ENCODE measurements around the gene ACAD11.
"Not testable (repeated sequence)": the region's sequence is repeated elsewhere in the genome, so short reads cannot be mapped to it uniquely, and the experiment has no call there.

Gene ACAD11

DNA sequence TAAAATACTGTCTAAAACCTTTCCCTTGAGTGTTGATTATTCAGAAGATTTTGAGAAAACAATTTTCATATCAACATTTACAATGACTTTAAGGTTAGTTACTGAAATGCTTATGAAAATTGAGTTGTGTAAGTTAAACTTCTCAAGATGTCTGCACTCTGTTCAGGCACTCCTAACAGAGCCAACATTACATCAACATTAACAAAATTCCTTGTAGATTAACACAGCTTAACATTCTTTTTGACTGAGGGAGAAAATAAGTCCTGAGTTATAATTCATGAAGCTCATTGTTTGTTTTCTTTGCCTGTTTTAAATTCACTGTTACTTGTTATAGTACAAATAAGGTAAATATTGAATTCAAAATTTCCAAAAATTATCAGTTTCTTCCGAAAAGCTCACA lies 53.5 kb downstream of the ACAD11 start:
- no peak overlapping the region for H3K4me3 ChIP-seq (replicated peaks; ENCODE audit: low read depth, low read length)
- no peak for TF ChIP-seq CTCF (IDR thresholded peaks at IDR 0.05; ENCODE audit: low read length, missing control alignments)
- peak; percentile 55 for DNase-seq (ENCODE audit: low read depth)

GRCh38 chr3:132605374-132605792 lies 54.2 kb downstream of the ACAD11 start:
- DNase-seq (ENCODE audit: low read depth), result peak; percentile 33

DNA sequence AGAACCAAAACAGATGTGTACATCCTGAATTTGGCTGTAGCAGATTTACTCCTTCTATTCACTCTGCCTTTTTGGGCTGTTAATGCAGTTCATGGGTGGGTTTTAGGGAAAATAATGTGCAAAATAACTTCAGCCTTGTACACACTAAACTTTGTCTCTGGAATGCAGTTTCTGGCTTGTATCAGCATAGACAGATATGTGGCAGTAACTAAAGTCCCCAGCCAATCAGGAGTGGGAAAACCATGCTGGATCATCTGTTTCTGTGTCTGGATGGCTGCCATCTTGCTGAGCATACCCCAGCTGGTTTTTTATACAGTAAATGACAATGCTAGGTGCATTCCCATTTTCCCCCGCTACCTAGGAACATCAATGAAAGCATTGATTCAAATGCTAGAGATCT lies 59.0 kb downstream of the ACAD11 start:
- DNase-seq (ENCODE audit: low read depth); H3K4me3 ChIP-seq (replicated peaks; ENCODE audit: low read depth, low read length): not testable (repeated sequence)

More at GRCh38 chr3:132605374-132605792, 54.2 kb downstream of the ACAD11 start:
- no peak for TF ChIP-seq CTCF (IDR thresholded peaks at IDR 0.05; ENCODE audit: low read length, missing control alignments)
- no peak overlapping the region for H3K4me3 ChIP-seq (replicated peaks; ENCODE audit: low read depth, low read length)

GRCh38 chr3:132598181-132598580 lies 61.4 kb downstream of the ACAD11 start:
- no peak for TF ChIP-seq CTCF (IDR thresholded peaks at IDR 0.05; ENCODE audit: low read length, missing control alignments)
- H3K4me3 ChIP-seq (replicated peaks; ENCODE audit: low read depth, low read length), result no peak overlapping the region
- DNase-seq (ENCODE audit: low read depth), result no peak

DNA sequence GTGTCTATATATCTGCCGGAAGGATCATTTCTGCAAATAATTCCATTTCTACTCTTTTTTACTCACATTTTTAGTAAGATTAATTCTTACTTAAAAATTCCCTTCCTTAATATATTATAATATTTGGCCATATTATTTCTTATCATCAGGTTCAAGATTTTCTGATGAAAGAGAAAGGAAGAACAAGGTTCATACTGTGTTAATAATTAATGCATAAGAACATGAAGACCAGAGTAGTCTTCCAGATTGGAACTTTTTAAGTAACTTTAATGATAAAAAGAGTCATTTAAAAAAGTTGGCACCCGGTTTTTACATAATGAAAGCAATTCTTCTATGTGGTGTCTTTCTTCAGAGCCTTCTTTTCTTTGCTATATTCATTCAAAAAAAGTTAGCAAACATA lies 61.9 kb downstream of the ACAD11 start:
- H3K4me3 ChIP-seq (replicated peaks; ENCODE audit: low read depth, low read length), result no peak overlapping the region
- no peak for DNase-seq (ENCODE audit: low read depth)

DNA sequence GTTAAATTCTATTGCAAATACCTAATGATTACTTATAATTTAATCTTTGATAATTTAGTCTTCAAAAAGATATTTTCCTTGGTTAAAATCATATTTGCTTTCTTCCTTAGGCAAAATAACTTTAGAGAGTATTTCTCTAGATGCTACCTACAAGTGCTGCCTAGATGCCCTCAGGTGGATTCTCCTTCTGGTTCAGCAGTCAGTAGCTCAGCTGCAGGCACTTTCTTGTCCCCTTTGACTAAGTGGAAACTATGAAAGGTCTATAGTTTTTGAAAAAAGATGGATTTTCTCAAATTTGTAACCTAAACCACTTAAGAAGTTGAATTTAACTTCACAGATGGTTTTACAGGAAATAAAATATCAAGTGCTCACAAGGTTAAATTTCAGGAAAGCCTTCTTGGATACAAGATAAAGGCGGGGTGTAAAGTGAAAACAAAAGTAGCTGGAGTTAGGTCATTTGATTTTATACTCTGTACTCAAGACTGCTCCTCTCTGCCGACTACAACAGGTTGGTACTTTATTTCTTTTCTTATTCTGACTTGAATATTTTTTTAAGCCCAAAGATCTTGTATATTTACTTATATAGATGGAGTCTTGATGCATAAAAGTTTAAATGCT lies 62.7 kb downstream of the ACAD11 start, which contains the start of gene ACKR4:
Gene ACKR4 (plus strand): TSS at position 455 of the 618 bp plus-strand sequence. CDS start 3,128 bp downstream, outside the sequence.
- H3K4me3 ChIP-seq (replicated peaks; ENCODE audit: low read depth, low read length), result no peak within 1 kb of the TSS
- no peak for TF ChIP-seq CTCF (IDR thresholded peaks at IDR 0.05; ENCODE audit: low read length, missing control alignments)
- peak; percentile 7 for DNase-seq (ENCODE audit: low read depth)

More for the DNA sequence above, 61.9 kb downstream of the ACAD11 start:
- no peak for TF ChIP-seq CTCF (IDR thresholded peaks at IDR 0.05; ENCODE audit: low read length, missing control alignments)

DNA sequence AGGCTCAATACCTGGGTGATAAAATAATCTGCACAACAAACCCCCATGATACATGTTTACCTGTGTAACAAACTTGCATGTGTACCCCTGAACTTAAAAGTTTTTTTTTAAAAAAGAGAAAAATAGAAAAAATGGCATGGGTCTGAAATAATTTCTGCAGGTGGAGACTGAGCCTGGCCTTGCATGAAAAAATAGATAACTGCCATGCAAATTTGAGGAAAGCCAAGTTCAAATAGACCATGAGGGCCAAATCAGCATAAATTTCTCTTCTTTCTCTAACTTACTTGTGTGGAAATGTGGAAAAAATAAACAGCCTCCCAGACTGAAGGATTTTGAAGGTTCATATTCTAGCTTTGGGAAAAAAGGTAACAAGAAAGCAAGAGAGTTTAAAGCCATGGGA lies 63.3 kb downstream of the ACAD11 start:
- no peak for TF ChIP-seq CTCF (IDR thresholded peaks at IDR 0.05; ENCODE audit: low read length, missing control alignments)
- no peak for DNase-seq (ENCODE audit: low read depth)
- H3K4me3 ChIP-seq (replicated peaks; ENCODE audit: low read depth, low read length), result no peak overlapping the region

Data from fibroblast of pulmonary artery (primary cell).